Dendritic cell treated with granulocyte-macrophage colony-stimulating factor and Interleukin-4, amounts not matched to agents 40 ng/mL and 50 ng/mL, for 4 days (primary cell): Measurements from ENCODE around the gene SCAPER.
"Not testable (repeated sequence)": the region's sequence is repeated elsewhere in the genome, so short reads cannot be mapped to it uniquely, and the experiment has no call there.

Experiments
- H3K27ac Mint-ChIP-seq: one replicate; pipeline ENCODE4 v1.8.0; 2022; ENCODE audit warnings: mild to moderate bottlenecking, mixed read lengths
- H3K27me3 Mint-ChIP-seq: one replicate; pipeline ENCODE4 v1.8.0; 2022; ENCODE audit warnings: mild to moderate bottlenecking, mixed read lengths
- H3K36me3 Mint-ChIP-seq: one replicate; pipeline ENCODE4 v1.8.0; 2022; ENCODE audit warnings: low read depth, mixed read lengths
- H3K4me1 Mint-ChIP-seq: one replicate; pipeline ENCODE4 v1.8.0; 2022; ENCODE audit warnings: low read depth, mixed read lengths
- H3K4me3 Mint-ChIP-seq: one replicate; pipeline ENCODE4 v1.8.0; 2022; ENCODE audit warnings: mild to moderate bottlenecking, moderate library complexity, mixed read lengths
- H3K9me3 Mint-ChIP-seq: one replicate; pipeline ENCODE4 v1.8.0; 2022; ENCODE audit warnings: mixed read lengths
- intact Hi-C: fragments of 100-400 bp; cut with micrococcal nuclease; formaldehyde crosslinking; loops from one replicate; pipeline ENCODE4 v1.15.0; 2022

Gene SCAPER

GRCh38 chr15:76899176-76899930 lies 5.8 kb downstream of the SCAPER start:
- H3K9me3 Mint-ChIP-seq, H3K4me3 Mint-ChIP-seq, H3K27me3 Mint-ChIP-seq, intact Hi-C loops, H3K27ac Mint-ChIP-seq, H3K36me3 Mint-ChIP-seq: not testable (repeated sequence)
- peaks cover 25% of the 10 kb centered on the region for H3K4me1 Mint-ChIP-seq

- no peak overlapping the region for H3K27ac Mint-ChIP-seq
- intact Hi-C loops = no loop called here
- no peaks in the 10 kb centered on the region for H3K9me3 Mint-ChIP-seq
- peaks cover 6% of the 10 kb centered on the region for H3K36me3 Mint-ChIP-seq
- no peak overlapping the region for H3K4me3 Mint-ChIP-seq
- peaks cover 13% of the 10 kb centered on the region for H3K4me1 Mint-ChIP-seq
- no peaks in the 10 kb centered on the region for H3K27me3 Mint-ChIP-seq
Measured at GRCh38 chr15:76898102-76898501, 7.0 kb downstream of the SCAPER start.

- intact Hi-C loops = no loop called here
- H3K27ac Mint-ChIP-seq = no peak overlapping the region
- H3K4me1 Mint-ChIP-seq = peaks cover 7% of the 10 kb centered on the region
- H3K36me3 Mint-ChIP-seq = peaks cover 8% of the 10 kb centered on the region
- no peaks in the 10 kb centered on the region for H3K27me3 Mint-ChIP-seq
- no peak overlapping the region for H3K4me3 Mint-ChIP-seq
- H3K9me3 Mint-ChIP-seq = no peaks in the 10 kb centered on the region
Measured at GRCh38 chr15:76894174-76894573, 11.0 kb downstream of the SCAPER start.

- H3K4me1 Mint-ChIP-seq, H3K27ac Mint-ChIP-seq, intact Hi-C loops, H3K9me3 Mint-ChIP-seq, H3K36me3 Mint-ChIP-seq, H3K4me3 Mint-ChIP-seq, H3K27me3 Mint-ChIP-seq: not testable (repeated sequence)
Measured at GRCh38 chr15:76892836-76893235, 12.3 kb downstream of the SCAPER start.

GRCh38 chr15:76887280-76888141 lies 17.6 kb downstream of the SCAPER start:
- intact Hi-C loops, H3K4me3 Mint-ChIP-seq, H3K27ac Mint-ChIP-seq, H3K27me3 Mint-ChIP-seq, H3K9me3 Mint-ChIP-seq, H3K4me1 Mint-ChIP-seq: not testable (repeated sequence)
- H3K36me3 Mint-ChIP-seq = peaks cover 14% of the 10 kb centered on the region

GRCh38 chr15:76885212-76885611 lies 19.9 kb downstream of the SCAPER start:
- Mint-ChIP-seq H3K9me3 (no peaks in the 10 kb centered on the region), H3K27me3 (no peaks in the 10 kb centered on the region), H3K4me1 (peaks cover 7% of the 10 kb centered on the region), H3K27ac (no peak overlapping the region), H3K4me3 (no peak overlapping the region), H3K36me3 (peaks cover 23% of the 10 kb centered on the region)
- intact Hi-C loops = no loop called here

- Mint-ChIP-seq H3K4me1 (peaks cover 11% of the 10 kb centered on the region), H3K27ac (no peak overlapping the region), H3K27me3 (no peaks in the 10 kb centered on the region), H3K4me3 (no peak overlapping the region), H3K9me3 (no peaks in the 10 kb centered on the region), H3K36me3 (peaks cover 23% of the 10 kb centered on the region)
- intact Hi-C loops = no loop called here
Measured at GRCh38 chr15:76875911-76876310, 29.2 kb downstream of the SCAPER start.

GRCh38 chr15:76873066-76873465 lies 32.1 kb downstream of the SCAPER start:
- H3K4me3 Mint-ChIP-seq, H3K4me1 Mint-ChIP-seq, H3K27me3 Mint-ChIP-seq, H3K27ac Mint-ChIP-seq, intact Hi-C loops, H3K9me3 Mint-ChIP-seq: not testable (repeated sequence)
- peaks cover 23% of the 10 kb centered on the region for H3K36me3 Mint-ChIP-seq

GRCh38 chr15:76871930-76872329 lies 33.2 kb downstream of the SCAPER start:
- no peak overlapping the region for H3K27ac Mint-ChIP-seq
- intact Hi-C loops = no loop called here
- H3K9me3 Mint-ChIP-seq = no peaks in the 10 kb centered on the region
- H3K36me3 Mint-ChIP-seq = peaks cover 23% of the 10 kb centered on the region
- no peaks in the 10 kb centered on the region for H3K4me1 Mint-ChIP-seq
- no peaks in the 10 kb centered on the region for H3K27me3 Mint-ChIP-seq
- no peak overlapping the region for H3K4me3 Mint-ChIP-seq

- H3K4me1 Mint-ChIP-seq = no peaks in the 10 kb centered on the region
- no peak overlapping the region for H3K4me3 Mint-ChIP-seq
- peaks cover 7% of the 10 kb centered on the region for H3K36me3 Mint-ChIP-seq
- H3K27me3 Mint-ChIP-seq = no peaks in the 10 kb centered on the region
- intact Hi-C loops = no loop called here
- no peak overlapping the region for H3K27ac Mint-ChIP-seq
- H3K9me3 Mint-ChIP-seq = no peaks in the 10 kb centered on the region
Measured at GRCh38 chr15:76868740-76869139, 36.4 kb downstream of the SCAPER start.

- no peaks in the 10 kb centered on the region for H3K36me3 Mint-ChIP-seq
- H3K27ac Mint-ChIP-seq = no peak overlapping the region
- no peaks in the 10 kb centered on the region for H3K4me1 Mint-ChIP-seq
- intact Hi-C loops = no loop called here
- no peak overlapping the region for H3K4me3 Mint-ChIP-seq
- H3K9me3 Mint-ChIP-seq = no peaks in the 10 kb centered on the region
- H3K27me3 Mint-ChIP-seq = no peaks in the 10 kb centered on the region
Measured at GRCh38 chr15:76866716-76867321, 38.3 kb downstream of the SCAPER start.

- Mint-ChIP-seq H3K4me3 (no peak overlapping the region), H3K27ac (no peak overlapping the region), H3K36me3 (no peaks in the 10 kb centered on the region), H3K27me3 (no peaks in the 10 kb centered on the region), H3K4me1 (no peaks in the 10 kb centered on the region), H3K9me3 (no peaks in the 10 kb centered on the region)
- intact Hi-C loops = no loop called here
Measured at GRCh38 chr15:76866008-76866407, 39.1 kb downstream of the SCAPER start.

- Mint-ChIP-seq H3K9me3 (no peaks in the 10 kb centered on the region), H3K27me3 (no peaks in the 10 kb centered on the region), H3K4me1 (no peaks in the 10 kb centered on the region), H3K4me3 (no peak overlapping the region), H3K27ac (no peak overlapping the region), H3K36me3 (no peaks in the 10 kb centered on the region)
- intact Hi-C loops = no loop called here
Measured at GRCh38 chr15:76865548-76865991, 39.6 kb downstream of the SCAPER start.

- intact Hi-C loops = no loop called here
- Mint-ChIP-seq H3K36me3 (no peaks in the 10 kb centered on the region), H3K27ac (no peak overlapping the region), H3K27me3 (no peaks in the 10 kb centered on the region), H3K4me3 (no peak overlapping the region), H3K4me1 (no peaks in the 10 kb centered on the region), H3K9me3 (no peaks in the 10 kb centered on the region)
Measured at GRCh38 chr15:76864586-76864985, 40.6 kb downstream of the SCAPER start.
